HEK293T (cell line): Measurements from ENCODE around the gene SLK.

Source experiments
- CTBP1 ChIP-seq: fragments of 450-650 bp; IDR thresholded peaks from 2 replicates; pipeline ENCODE4 v1.6.1; 2016; ENCODE audit warnings: borderline replicate concordance
- FOXA1 ChIP-seq: fragments of 450-650 bp; IDR thresholded peaks from 2 replicates; pipeline ENCODE4 v1.6.1; 2016; ENCODE audit warnings: mild to moderate bottlenecking
- FOXK2 ChIP-seq: fragments of 450-650 bp; IDR thresholded peaks from 2 replicates; pipeline ENCODE4 v1.6.1; 2016; ENCODE audit warnings: mild to moderate bottlenecking
- FOXM1 ChIP-seq: fragments of 450-650 bp; IDR thresholded peaks from 2 replicates; pipeline ENCODE4 v1.6.1; 2017; ENCODE audit warnings: mild to moderate bottlenecking, borderline replicate concordance
- NFRKB ChIP-seq: fragments of 450-650 bp; IDR thresholded peaks from 2 replicates; pipeline ENCODE4 v1.6.1; 2016; ENCODE audit warnings: mild to moderate bottlenecking, moderate library complexity
- SUZ12 ChIP-seq: fragments of 450-650 bp; IDR thresholded peaks from 2 replicates; pipeline ENCODE4 v1.6.1; 2016; ENCODE audit warnings: mild to moderate bottlenecking
- ZNF384 ChIP-seq: fragments of 450-650 bp; IDR thresholded peaks from 2 replicates; pipeline ENCODE4 v1.6.1; 2016
- TF ChIP-seq, protein P1 (sequence below): fragments of 450-650 bp; IDR thresholded peaks from 2 replicates; pipeline ENCODE4 v1.6.1; 2016

DNA sequence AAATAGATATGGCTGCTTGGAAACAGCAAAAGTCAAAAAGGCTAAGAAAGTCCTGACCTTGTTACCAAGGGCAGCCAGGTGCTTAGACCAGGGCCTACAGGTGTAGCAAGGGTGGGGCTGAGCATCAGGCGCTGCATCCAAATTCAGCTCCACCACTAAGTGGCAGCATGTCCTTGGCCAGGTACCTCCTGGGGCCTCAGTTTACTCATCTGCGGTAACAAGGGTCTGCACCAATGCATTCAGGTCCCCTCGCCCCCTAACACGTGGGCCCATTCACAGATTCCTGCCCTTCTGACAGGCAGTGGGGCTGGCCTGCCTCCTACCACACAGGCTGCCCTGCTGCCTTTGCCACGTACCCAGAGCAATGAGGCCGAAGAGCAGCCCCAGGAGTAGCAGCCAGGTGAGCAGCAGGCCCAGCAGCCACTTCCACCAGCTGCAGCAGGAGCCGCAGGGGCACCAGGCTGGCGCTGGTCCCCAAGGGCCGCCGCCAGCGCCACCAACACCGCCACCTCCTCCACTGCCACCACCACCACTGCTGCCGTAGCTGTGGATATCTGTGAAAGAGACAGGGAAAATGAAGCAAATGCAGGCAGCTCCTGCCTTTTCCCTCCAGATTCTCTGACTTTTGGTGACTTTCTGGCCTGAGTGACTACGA is 89.8 kb downstream of the SLK start:
- no peak for TF ChIP-seq NFRKB
- TF ChIP-seq ZNF384: no peak
- TF ChIP-seq FOXM1: no peak
- TF ChIP-seq, protein P1, sequence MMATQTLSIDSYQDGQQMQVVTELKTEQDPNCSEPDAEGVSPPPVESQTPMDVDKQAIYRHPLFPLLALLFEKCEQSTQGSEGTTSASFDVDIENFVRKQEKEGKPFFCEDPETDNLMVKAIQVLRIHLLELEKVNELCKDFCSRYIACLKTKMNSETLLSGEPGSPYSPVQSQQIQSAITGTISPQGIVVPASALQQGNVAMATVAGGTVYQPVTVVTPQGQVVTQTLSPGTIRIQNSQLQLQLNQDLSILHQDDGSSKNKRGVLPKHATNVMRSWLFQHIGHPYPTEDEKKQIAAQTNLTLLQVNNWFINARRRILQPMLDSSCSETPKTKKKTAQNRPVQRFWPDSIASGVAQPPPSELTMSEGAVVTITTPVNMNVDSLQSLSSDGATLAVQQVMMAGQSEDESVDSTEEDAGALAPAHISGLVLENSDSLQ: no peak
- no peak for TF ChIP-seq SUZ12
- TF ChIP-seq FOXA1: no peak
- no peak for TF ChIP-seq CTBP1
- no peak for TF ChIP-seq FOXK2
